ENCODE results near the gene NEURL4.

GRCh38 chr17:7279448-7279847, 49.7 kb downstream of the NEURL4 start:
- no peak for TF ChIP-seq CTCF (IDR thresholded peaks at IDR 0.05)
- no peak for TF ChIP-seq POLR2A (IDR thresholded peaks at IDR 0.05)
- TF ChIP-seq POLR2AphosphoS5 (IDR thresholded peaks at IDR 0.05) = peak in 1 of 3 donors; percentile 13
